Stimulated activated naive CD8-positive, alpha-beta T cell treated with anti-CD3 and anti-CD28 coated beads, Interleukin-15, Interleukin-2, amounts not matched to agents 100 ng/mL and 50 ng/mL, for 24 hours (primary cell): ENCODE measurements around the gene A3GALT2.
A peak's percentile ranks its signal among the peaks of the same experiment; 100 is the strongest.

ENCODE experiments used
- H3K27ac Mint-ChIP-seq: one replicate; pipeline ENCODE4 v1.8.0; 2021; ENCODE audit warnings: mild to moderate bottlenecking, mixed read lengths
- H3K27me3 Mint-ChIP-seq: one replicate; pipeline ENCODE4 v1.8.0; 2021; ENCODE audit warnings: mixed read lengths
- H3K36me3 Mint-ChIP-seq: one replicate; pipeline ENCODE4 v1.8.0; 2021; ENCODE audit warnings: low read depth, mixed read lengths
- H3K4me1 Mint-ChIP-seq: one replicate; pipeline ENCODE4 v1.8.0; 2021; ENCODE audit warnings: low read depth, mixed read lengths
- H3K4me3 Mint-ChIP-seq: one replicate; pipeline ENCODE4 v1.8.0; 2021; ENCODE audit warnings: mild to moderate bottlenecking, mixed read lengths
- H3K9me3 Mint-ChIP-seq: one replicate; pipeline ENCODE4 v1.8.0; 2021; ENCODE audit warnings: mixed read lengths

A3GALT2 gene

GRCh38 chr1:33273406-33273805 is 47.5 kb downstream of the A3GALT2 start:
- Mint-ChIP-seq H3K27ac (peak overlapping the region; percentile 66), H3K36me3 (peaks cover 5% of the 10 kb centered on the region), H3K9me3 (no peaks in the 10 kb centered on the region), H3K4me3 (no peak overlapping the region), H3K27me3 (no peaks in the 10 kb centered on the region), H3K4me1 (peaks cover 18% of the 10 kb centered on the region)

GRCh38 chr1:33272930-33273329 is 48.0 kb downstream of the A3GALT2 start:
- H3K9me3 Mint-ChIP-seq, result no peaks in the 10 kb centered on the region
- peaks cover 18% of the 10 kb centered on the region for H3K4me1 Mint-ChIP-seq
- H3K27me3 Mint-ChIP-seq, result no peaks in the 10 kb centered on the region
- no peak overlapping the region for H3K4me3 Mint-ChIP-seq
- peaks cover 5% of the 10 kb centered on the region for H3K36me3 Mint-ChIP-seq
- no peak overlapping the region for H3K27ac Mint-ChIP-seq

- Mint-ChIP-seq H3K4me3 (no peak overlapping the region), H3K27ac (no peak overlapping the region), H3K27me3 (no peaks in the 10 kb centered on the region), H3K9me3 (no peaks in the 10 kb centered on the region), H3K36me3 (peaks cover 4% of the 10 kb centered on the region), H3K4me1 (peaks cover 22% of the 10 kb centered on the region)
Observed at GRCh38 chr1:33272509-33272908, 48.4 kb downstream of the A3GALT2 start.

GRCh38 chr1:33271666-33272505 is 49.0 kb downstream of the A3GALT2 start:
- Mint-ChIP-seq H3K9me3 (no peaks in the 10 kb centered on the region), H3K27ac (no peak overlapping the region), H3K4me1 (peaks cover 22% of the 10 kb centered on the region), H3K27me3 (no peaks in the 10 kb centered on the region), H3K4me3 (no peak overlapping the region), H3K36me3 (no peaks in the 10 kb centered on the region)

GRCh38 chr1:33270808-33271465 is 50.0 kb downstream of the A3GALT2 start:
- H3K4me1 Mint-ChIP-seq, result peaks cover 22% of the 10 kb centered on the region
- no peaks in the 10 kb centered on the region for H3K36me3 Mint-ChIP-seq
- no peak overlapping the region for H3K4me3 Mint-ChIP-seq
- no peaks in the 10 kb centered on the region for H3K9me3 Mint-ChIP-seq
- H3K27me3 Mint-ChIP-seq, result no peaks in the 10 kb centered on the region
- H3K27ac Mint-ChIP-seq, result no peak overlapping the region

GRCh38 chr1:33270379-33270778 is 50.5 kb downstream of the A3GALT2 start:
- H3K36me3 Mint-ChIP-seq, result no peaks in the 10 kb centered on the region
- no peak overlapping the region for H3K4me3 Mint-ChIP-seq
- H3K4me1 Mint-ChIP-seq, result peaks cover 22% of the 10 kb centered on the region
- no peak overlapping the region for H3K27ac Mint-ChIP-seq
- no peaks in the 10 kb centered on the region for H3K9me3 Mint-ChIP-seq
- no peaks in the 10 kb centered on the region for H3K27me3 Mint-ChIP-seq

- no peaks in the 10 kb centered on the region for H3K36me3 Mint-ChIP-seq
- no peak overlapping the region for H3K4me3 Mint-ChIP-seq
- H3K4me1 Mint-ChIP-seq, result peaks cover 22% of the 10 kb centered on the region
- no peaks in the 10 kb centered on the region for H3K9me3 Mint-ChIP-seq
- no peak overlapping the region for H3K27ac Mint-ChIP-seq
- no peaks in the 10 kb centered on the region for H3K27me3 Mint-ChIP-seq
Observed at GRCh38 chr1:33269621-33270020, 51.3 kb downstream of the A3GALT2 start.

GRCh38 chr1:33268927-33269610 is 51.8 kb downstream of the A3GALT2 start:
- H3K27me3 Mint-ChIP-seq, result no peaks in the 10 kb centered on the region
- H3K4me3 Mint-ChIP-seq, result no peak overlapping the region
- H3K36me3 Mint-ChIP-seq, result no peaks in the 10 kb centered on the region
- H3K4me1 Mint-ChIP-seq, result peaks cover 18% of the 10 kb centered on the region
- H3K27ac Mint-ChIP-seq, result no peak overlapping the region
- H3K9me3 Mint-ChIP-seq, result no peaks in the 10 kb centered on the region

- no peaks in the 10 kb centered on the region for H3K9me3 Mint-ChIP-seq
- no peak overlapping the region for H3K4me3 Mint-ChIP-seq
- H3K27me3 Mint-ChIP-seq, result no peaks in the 10 kb centered on the region
- no peaks in the 10 kb centered on the region for H3K36me3 Mint-ChIP-seq
- no peak overlapping the region for H3K27ac Mint-ChIP-seq
- peaks cover 15% of the 10 kb centered on the region for H3K4me1 Mint-ChIP-seq
Observed at GRCh38 chr1:33268457-33268856, 52.4 kb downstream of the A3GALT2 start.

GRCh38 chr1:33267468-33268205 is 53.3 kb downstream of the A3GALT2 start:
- peaks cover 7% of the 10 kb centered on the region for H3K4me1 Mint-ChIP-seq
- no peaks in the 10 kb centered on the region for H3K36me3 Mint-ChIP-seq
- H3K27me3 Mint-ChIP-seq, result no peaks in the 10 kb centered on the region
- H3K4me3 Mint-ChIP-seq, result no peak overlapping the region
- H3K9me3 Mint-ChIP-seq, result no peaks in the 10 kb centered on the region
- H3K27ac Mint-ChIP-seq, result no peak overlapping the region

GRCh38 chr1:33266766-33267165 is 54.1 kb downstream of the A3GALT2 start:
- H3K9me3 Mint-ChIP-seq, result no peaks in the 10 kb centered on the region
- H3K27ac Mint-ChIP-seq, result no peak overlapping the region
- no peak overlapping the region for H3K4me3 Mint-ChIP-seq
- no peaks in the 10 kb centered on the region for H3K27me3 Mint-ChIP-seq
- no peaks in the 10 kb centered on the region for H3K36me3 Mint-ChIP-seq
- peaks cover 4% of the 10 kb centered on the region for H3K4me1 Mint-ChIP-seq

- no peak overlapping the region for H3K27ac Mint-ChIP-seq
- H3K4me3 Mint-ChIP-seq, result no peak overlapping the region
- H3K9me3 Mint-ChIP-seq, result no peaks in the 10 kb centered on the region
- H3K36me3 Mint-ChIP-seq, result no peaks in the 10 kb centered on the region
- peaks cover 4% of the 10 kb centered on the region for H3K4me1 Mint-ChIP-seq
- no peaks in the 10 kb centered on the region for H3K27me3 Mint-ChIP-seq
Observed at GRCh38 chr1:33265780-33266605, 54.9 kb downstream of the A3GALT2 start.

GRCh38 chr1:33263890-33264504 is 56.9 kb downstream of the A3GALT2 start:
- Mint-ChIP-seq H3K4me3 (no peak overlapping the region), H3K4me1 (peaks cover 20% of the 10 kb centered on the region), H3K36me3 (no peaks in the 10 kb centered on the region), H3K9me3 (no peaks in the 10 kb centered on the region), H3K27ac (no peak overlapping the region), H3K27me3 (no peaks in the 10 kb centered on the region)

GRCh38 chr1:33261344-33261743 is 59.6 kb downstream of the A3GALT2 start:
- Mint-ChIP-seq H3K27me3 (no peaks in the 10 kb centered on the region), H3K4me1 (peaks cover 32% of the 10 kb centered on the region), H3K4me3 (no peak overlapping the region)

More at GRCh38 chr1:33261344-33261743, 59.6 kb downstream of the A3GALT2 start:
- H3K9me3 Mint-ChIP-seq, result no peaks in the 10 kb centered on the region
- no peaks in the 10 kb centered on the region for H3K36me3 Mint-ChIP-seq
- no peak overlapping the region for H3K27ac Mint-ChIP-seq
